NB4 (cell line): Measurements from ENCODE around the gene DNAJC1.

ENCODE experiments used
- CTCF ChIP-seq: IDR thresholded peaks from one replicate; pipeline ENCODE4 v1.5.1; 2012; ENCODE audit warnings: low read depth, low read length
- MYC ChIP-seq: IDR thresholded peaks from 2 replicates; pipeline ENCODE4 v1.6.1; 2011; ENCODE audit warnings: low read depth, low read length
- POLR2A ChIP-seq: IDR thresholded peaks from 2 replicates; pipeline ENCODE4 v1.6.1; 2011; ENCODE audit warnings: mild to moderate bottlenecking; ENCODE audit not compliant: insufficient read length; ENCODE audit errors: extremely low read depth

DNA sequence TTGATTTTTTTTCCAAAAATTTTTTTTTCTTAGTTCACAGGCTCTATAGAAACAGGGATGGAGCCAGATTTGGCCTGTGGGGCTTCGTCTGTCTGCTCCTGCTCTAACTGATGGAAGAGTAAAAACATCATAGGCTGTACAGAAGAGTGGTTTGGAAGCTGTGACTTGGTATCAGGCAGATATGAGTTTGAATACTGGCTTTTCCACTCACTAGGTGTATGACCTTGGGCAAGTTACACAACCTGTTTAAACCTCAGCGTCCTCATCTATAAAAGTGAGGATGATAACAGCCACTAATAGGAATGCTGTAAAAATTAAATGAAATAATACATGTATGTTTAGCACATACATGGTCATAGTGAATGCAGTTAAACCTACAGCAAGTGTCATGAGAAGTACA lies 26.9 kb upstream of the DNAJC1 start:
- TF ChIP-seq CTCF (no peak), POLR2A (no peak), MYC (no peak)
